K562 (cell line): ENCODE data around the gene SPDEF. TPM values are rescaled to one million over a fixed set of nuclear protein-coding genes. Genes with fewer than 3 reads are reported as not detected.

ENCODE experiments used
- ATAC-seq: fragments of 200-7000 bp; cut with Tn5 transposase; 3 replicates; pipeline ENCODE4 v1.9.1; 2020; ENCODE audit warnings: moderate library complexity
- BruUV-seq: library from RNA; stranded (reverse); fragments of 400-500 nt; replicated peaks from 2 replicates; lab custom pipeline; 2021; lab: Mats Ljungman, UMichigan
- CTCF ChIA-PET: fragments of 300-600 bp; formaldehyde crosslinking; extraction: SDS; loops from one replicate; lab custom pipeline; 2021; ENCODE audit warnings: low intra/inter-chr PET ratio; lab: Yijun Ruan, JAX
- POLR2A ChIA-PET: fragments of 300-600, 350-650 bp; sonication (Branson Sonifier 250); formaldehyde crosslinking; extraction: SDS; loops from one replicate; lab custom pipeline; 2021; ENCODE audit warnings: antibody characterized with exemption, inconsistent platforms; lab: Yijun Ruan, JAX
- DNase-seq, 4 experiments: peaks; one replicate each; pipeline versions ENCODE4 v3.0.0 to v3.0.0-alpha.2; 2011 to 2018; ENCODE audit warnings: low spot score in 3 of 4, mixed read lengths in 3 of 4; ENCODE audit errors: extremely low read depth in 1 of 4
- FAIRE-seq: peaks from 2 replicates; lab custom pipeline; 2011; peaks lifted over from hg19 to GRCh38; lab: Jason Lieb, UNC
- H2AFZ ChIP-seq: 2 replicates; pipeline ENCODE4 v1.6.0; 2011; ENCODE audit warnings: low read depth, low read length, control low read depth, inconsistent platforms
- H3K27ac ChIP-seq: fragments of 200-600 bp; 3 replicates; pipeline ENCODE4 v1.8.0; 2011; ENCODE audit warnings: low read depth, mild to moderate bottlenecking, control low read depth, inconsistent platforms, low read length, moderate library complexity, mixed read lengths; ENCODE audit errors: extremely low read depth
- H3K27me3 ChIP-seq, 2 experiments: fragments of 300-600 bp in 1 of 2; 2 replicates in 1 of 2; 3 replicates in 1 of 2; pipeline versions ENCODE4 v1.6.0 to v1.8.0; 2011; ENCODE audit warnings: inconsistent platforms in 2 of 2, low read length in 2 of 2, mild to moderate bottlenecking in 1 of 2, mixed read lengths in 1 of 2, moderate library complexity in 1 of 2; ENCODE audit not compliant: control insufficient read depth in 2 of 2, insufficient read depth in 2 of 2
- H3K36me3 ChIP-seq: fragments of 300-600 bp; 3 replicates; pipeline ENCODE4 v1.8.0; 2011; ENCODE audit warnings: mild to moderate bottlenecking, low read length, inconsistent platforms; ENCODE audit not compliant: control insufficient read depth, insufficient read depth
- H3K4me1 ChIP-seq, 2 experiments: fragments of 200-600 bp in 1 of 2; replicated peaks in 1 of 2; 2 replicates in 1 of 2; 3 replicates in 1 of 2; pipeline versions ENCODE4 v1.5.1 to v1.8.0; 2011; ENCODE audit warnings: inconsistent platforms in 2 of 2, low read length in 2 of 2, mild to moderate bottlenecking in 1 of 2, mixed read lengths in 1 of 2, moderate library complexity in 1 of 2; ENCODE audit not compliant: control insufficient read depth in 2 of 2, insufficient read depth in 2 of 2
- H3K4me2 ChIP-seq: 2 replicates; pipeline ENCODE4 v1.6.1; 2011; ENCODE audit warnings: low read length, control low read depth, inconsistent platforms, mixed read lengths; ENCODE audit not compliant: insufficient read depth
- H3K4me3 ChIP-seq: fragments of 200-600 bp; sonication (generic), shearing (Covaris generic); 2 replicates; pipeline ENCODE4 v1.5.1; 2016; ENCODE audit warnings: control low read depth, inconsistent platforms
- H3K79me2 ChIP-seq: fragments of 200-600 bp; 3 replicates; pipeline ENCODE4 v1.8.0; 2011; ENCODE audit warnings: low read length, inconsistent platforms; ENCODE audit not compliant: control insufficient read depth, insufficient read depth
- H3K9ac ChIP-seq, 2 experiments: 2 replicates each; pipeline versions ENCODE4 v1.6.0 to v1.6.1; 2011; ENCODE audit warnings: low read depth in 2 of 2, low read length in 2 of 2, control low read depth in 1 of 2, inconsistent platforms in 1 of 2, mild to moderate bottlenecking in 1 of 2, mixed read lengths in 1 of 2; ENCODE audit not compliant: insufficient read depth in 1 of 2
- H3K9me1 ChIP-seq: one replicate; pipeline ENCODE4 v1.6.0; 2011; ENCODE audit warnings: inconsistent platforms, mild to moderate bottlenecking, low read length, moderate library complexity; ENCODE audit not compliant: control insufficient read depth, insufficient read depth
- H3K9me3 ChIP-seq: replicated peaks from 2 replicates; pipeline ENCODE4 v1.5.1; 2011; ENCODE audit warnings: low read depth, low read length, inconsistent platforms; ENCODE audit not compliant: control insufficient read depth, insufficient read depth
- H4K20me1 ChIP-seq: replicated peaks from 2 replicates; pipeline ENCODE4 v1.6.1; 2011; ENCODE audit warnings: low read length, inconsistent platforms, mixed read lengths; ENCODE audit not compliant: control insufficient read depth, insufficient read depth
- ZNF263 ChIP-seq: sonication (generic); formaldehyde crosslinking; IDR thresholded peaks from 2 replicates; pipeline ENCODE4 v1.8.0; 2022; ENCODE audit warnings: mild to moderate bottlenecking, missing genetic modification reagents, borderline replicate concordance
- ZNF444 ChIP-seq: fragments of 250-450 bp; sonication (Bioruptor Pico); IDR thresholded peaks from 2 replicates; pipeline ENCODE4 v1.4.0; 2020; ENCODE audit warnings: mild to moderate bottlenecking, moderate library complexity
- WGBS: fragments of 100-300 bp; shearing (Covaris generic); methylation state at CpG from one replicate; pipeline ENCODE4 v1.1.6; 2016; ENCODE audit warnings: low coverage, mixed read lengths; ENCODE audit not compliant: insufficient coverage; ENCODE audit errors: missing lambda C conversion rate; 5-methylcytosine and 5-hydroxymethylcytosine counted together
- in situ Hi-C: fragments of 300-500 bp; cut with MboI; formaldehyde crosslinking; loops from 4 replicates; pipeline ENCODE4 v1.15.0; 2018; ENCODE audit warnings: inconsistent platforms, mixed read lengths
- intact Hi-C: fragments of 100-400 bp; cut with micrococcal nuclease; formaldehyde crosslinking; loops from 2 replicates; pipeline ENCODE4 v1.14.2; 2022
- polyA plus RNA-seq, 8 experiments: library from polyadenylated mRNA; depleted of rRNA in 4 of 8; stranded (reverse) in 5 of 8; unstranded in 3 of 8; fragments of >200 nt; fragmentation: Nextera tagmentation in 2 of 8; fragmentation: Illumina TruSeq in 1 of 8; extraction: Ambion mirVana in 2 of 8; extraction: Trizol in 1 of 8; gene quantifications; 2 replicates each; pipeline versions ENCODE4 v1.2.1 to v1.2.3, GENCODE V29; 2011 to 2014; ENCODE audit warnings: inconsistent platforms in 1 of 8, missing spikeins in 1 of 8
- total RNA-seq, 7 experiments: library from RNA; depleted of rRNA in 6 of 7; stranded (reverse); fragments of >200 nt in 6 of 7; fragmentation: Illumina TruSeq in 2 of 7; extraction: Trizol in 2 of 7; gene quantifications; 2 replicates each; pipeline versions ENCODE4 v1.2.1 to v1.2.3, GENCODE V29; 2011 to 2021; ENCODE audit warnings: low replicate concordance in 1 of 7
- TF ChIP-seq, protein P1 (sequence below): IDR thresholded peaks from 2 replicates; pipeline ENCODE4 v1.6.1; 2011; ENCODE audit warnings: borderline replicate concordance, low read depth, mild to moderate bottlenecking, moderate library complexity, low read length; ENCODE audit not compliant: insufficient read depth, poor library complexity, severe bottlenecking

SPDEF gene
- total and polyA plus RNA-seq, 9 of the 15 experiments (the other 6 are each of a cell fraction or from before 2014, with no cell fraction given) = 0.04 to 0.12 (median 0.11) TPM; not detected in 5

DNA sequence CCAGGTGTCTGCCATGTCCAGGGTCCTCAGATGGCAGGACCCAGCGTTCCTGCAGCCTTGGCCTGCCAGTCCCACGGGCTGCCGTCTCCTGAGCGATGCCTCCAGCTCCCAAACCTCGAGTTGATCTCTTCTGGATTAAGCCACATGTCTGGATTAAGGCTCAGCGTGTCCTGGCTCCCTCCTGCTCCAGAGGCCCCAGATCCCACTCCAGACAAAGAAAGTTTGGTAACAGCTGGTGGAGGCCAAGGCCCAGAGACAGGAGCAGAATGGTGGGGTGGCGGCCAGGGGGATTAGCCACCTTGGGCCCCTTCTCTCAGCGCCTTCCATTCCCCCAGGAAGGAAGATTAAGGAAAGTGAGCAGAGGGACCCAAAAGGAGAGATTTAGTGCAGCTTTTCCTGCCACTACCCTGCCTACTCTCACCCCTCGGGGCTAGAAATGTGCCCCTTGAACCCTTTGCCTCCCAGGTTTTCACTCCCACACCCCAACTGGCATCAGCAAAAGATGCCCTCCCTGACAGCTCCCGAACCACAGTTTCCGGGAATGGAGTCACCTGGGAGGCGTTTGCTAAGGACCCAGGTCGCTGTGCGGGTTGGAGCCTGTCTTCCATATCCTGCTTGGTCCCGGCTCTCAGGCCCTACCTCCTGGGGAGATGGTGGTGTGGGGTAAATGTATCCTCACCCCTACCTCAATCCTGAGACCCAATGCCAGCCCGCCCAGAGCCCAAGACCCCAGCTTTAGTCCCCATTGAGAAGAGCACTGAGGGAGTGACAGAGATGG is 6.9 kb downstream of the SPDEF start:
- FAIRE-seq (no peak), DNase-seq (no peak), ATAC-seq (no peak)
- no TSS peak for BruUV-seq
- Histone ChIP-seq H3K4me3 (no peak overlapping the region), H3K4me2 (no peak overlapping the region), H4K20me1 (no peaks in the 10 kb centered on the region; the same call in 1 of the 2 replicates), H3K27ac (no peak overlapping the region), H3K9me3 (no peaks in the 10 kb centered on the region), H3K4me1 (peaks cover 21 to 69% of the 10 kb centered on the region in 2 experiments), H3K79me2 (no peaks in the 10 kb centered on the region), H3K9ac (peak overlapping the region in 1 of 2 experiments; percentile 8; a peak in 2 of 4 replicates), H3K9me1 (no peaks in the 10 kb centered on the region), H3K36me3 (no peaks in the 10 kb centered on the region), H3K27me3 (no peaks in the 10 kb centered on the region), H2AFZ (no peak overlapping the region; the same call in 1 of the 2 replicates)
- ChIA-PET POLR2A (interaction anchor here (0.6 to 1.0 kb wide), 4 partner anchors 10 to 37 kb away, joined by 3 to 4 read pairs (median 3); no protein-coding TSS in a partner anchor), CTCF (interaction anchor here (1.2 kb wide), 1 partner anchor 90 kb away, joined by 3 read pairs; no protein-coding TSS in a partner anchor)
- 39% methylated on average over 16 of the region's 16 CpGs for WGBS
- TF ChIP-seq, protein P1, sequence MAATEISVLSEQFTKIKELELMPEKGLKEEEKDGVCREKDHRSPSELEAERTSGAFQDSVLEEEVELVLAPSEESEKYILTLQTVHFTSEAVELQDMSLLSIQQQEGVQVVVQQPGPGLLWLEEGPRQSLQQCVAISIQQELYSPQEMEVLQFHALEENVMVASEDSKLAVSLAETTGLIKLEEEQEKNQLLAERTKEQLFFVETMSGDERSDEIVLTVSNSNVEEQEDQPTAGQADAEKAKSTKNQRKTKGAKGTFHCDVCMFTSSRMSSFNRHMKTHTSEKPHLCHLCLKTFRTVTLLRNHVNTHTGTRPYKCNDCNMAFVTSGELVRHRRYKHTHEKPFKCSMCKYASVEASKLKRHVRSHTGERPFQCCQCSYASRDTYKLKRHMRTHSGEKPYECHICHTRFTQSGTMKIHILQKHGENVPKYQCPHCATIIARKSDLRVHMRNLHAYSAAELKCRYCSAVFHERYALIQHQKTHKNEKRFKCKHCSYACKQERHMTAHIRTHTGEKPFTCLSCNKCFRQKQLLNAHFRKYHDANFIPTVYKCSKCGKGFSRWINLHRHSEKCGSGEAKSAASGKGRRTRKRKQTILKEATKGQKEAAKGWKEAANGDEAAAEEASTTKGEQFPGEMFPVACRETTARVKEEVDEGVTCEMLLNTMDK = no peak
- TF ChIP-seq ZNF444 (CRISPR knock-in tag) (no peak), ZNF263 (CRISPR knock-in tag) (no peak)
- in situ Hi-C loops (no loop called here), intact Hi-C loops (no loop called here)
